HepG2 (cell line): ENCODE measurements around the gene RTF1. TPM values are rescaled to one million over a fixed set of nuclear protein-coding genes. Genes with fewer than 3 reads are reported as not detected.
A peak's percentile ranks its signal among the peaks of the same experiment; 100 is the strongest.

Experiments used
- ATF3 ChIP-seq: sonication (generic); formaldehyde crosslinking; IDR thresholded peaks from 2 replicates; pipeline ENCODE4 v1.4.0; 2020; ENCODE audit warnings: missing genetic modification reagents
- JUNB ChIP-seq: sonication (generic); formaldehyde crosslinking; IDR thresholded peaks from 2 replicates; pipeline ENCODE4 v1.8.0; 2022; ENCODE audit warnings: missing genetic modification reagents, mild to moderate bottlenecking, borderline replicate concordance
- KAT8 ChIP-seq: IDR thresholded peaks from 2 replicates; pipeline ENCODE4 v1.6.1; 2016; ENCODE audit warnings: missing genetic modification reagents, missing compliant biosample characterization
- KLF9 ChIP-seq: IDR thresholded peaks from 2 replicates; pipeline ENCODE4 v1.6.1; 2016; ENCODE audit warnings: low read depth
- MED1 ChIP-seq: sonication (generic); formaldehyde crosslinking; IDR thresholded peaks from 2 replicates; pipeline ENCODE4 v1.4.0; 2020; ENCODE audit warnings: missing genetic modification reagents
- PHF21A ChIP-seq: sonication (generic); formaldehyde crosslinking; IDR thresholded peaks from 2 replicates; pipeline ENCODE4 v1.5.0; 2020; ENCODE audit warnings: mild to moderate bottlenecking, missing genetic modification reagents
- POLR2AphosphoS5 ChIP-seq: IDR thresholded peaks from 2 replicates; pipeline ENCODE4 v1.6.1; 2012; ENCODE audit warnings: low read depth, low read length
- SNRNP70 ChIP-seq: fragments of 200-400 bp; formaldehyde crosslinking; IDR thresholded peaks from 2 replicates; pipeline ENCODE4 v1.6.1; 2017; ENCODE audit warnings: mild to moderate bottlenecking, low read depth, low read length, moderate library complexity
- SRSF9 ChIP-seq: fragments of 200-400 bp; formaldehyde crosslinking; IDR thresholded peaks from 2 replicates; pipeline ENCODE4 v1.6.1; 2018; ENCODE audit warnings: borderline replicate concordance, mild to moderate bottlenecking, low read depth, low read length; ENCODE audit not compliant: insufficient read depth, poor library complexity, severe bottlenecking
- SUZ12 ChIP-seq: fragments of 150-350 bp; IDR thresholded peaks from 2 replicates; pipeline ENCODE4 v1.6.1; 2014; ENCODE audit warnings: low read depth, low read length
- TBL1XR1 ChIP-seq: fragments of 150-350 bp; IDR thresholded peaks from 2 replicates; pipeline ENCODE4 v1.6.1; 2014; ENCODE audit warnings: borderline replicate concordance, low read length; ENCODE audit not compliant: partially characterized antibody
- U2AF1 ChIP-seq: fragments of 200-400 bp; formaldehyde crosslinking; optimal IDR thresholded peaks from 2 replicates; pipeline ENCODE3; 2017; ENCODE audit warnings: mild to moderate bottlenecking, low read depth, low read length
- U2AF2 ChIP-seq: fragments of 200-400 bp; formaldehyde crosslinking; IDR thresholded peaks from 2 replicates; pipeline ENCODE4 v1.6.1; 2017; ENCODE audit warnings: low read depth, mild to moderate bottlenecking, low read length
- ZFP36L2 ChIP-seq: sonication (generic); formaldehyde crosslinking; IDR thresholded peaks from 2 replicates; pipeline ENCODE4 v1.4.0; 2020; ENCODE audit warnings: missing genetic modification reagents
- ZNF143 ChIP-seq: sonication (generic); formaldehyde crosslinking; IDR thresholded peaks from 2 replicates; pipeline ENCODE4 v1.4.0; 2020; ENCODE audit warnings: missing genetic modification reagents
- ZNF354B ChIP-seq: sonication (generic); formaldehyde crosslinking; IDR thresholded peaks from 2 replicates; pipeline ENCODE4 v1.8.0; 2022; ENCODE audit warnings: mild to moderate bottlenecking, missing genetic modification reagents
- ZNF546 ChIP-seq: sonication (generic); formaldehyde crosslinking; conservative IDR thresholded peaks from 2 replicates; pipeline ENCODE4 v1.8.1; 2023; ENCODE audit warnings: mild to moderate bottlenecking, missing genetic modification reagents
- ZNF607 ChIP-seq: sonication (generic); formaldehyde crosslinking; IDR thresholded peaks from 2 replicates; pipeline ENCODE4 v1.5.1; 2020; ENCODE audit warnings: missing genetic modification reagents, mild to moderate bottlenecking, borderline replicate concordance
- ZNF780A ChIP-seq: sonication (generic); formaldehyde crosslinking; IDR thresholded peaks from 2 replicates; pipeline ENCODE4 v1.8.0; 2022; ENCODE audit warnings: mild to moderate bottlenecking, missing genetic modification reagents, moderate library complexity
- polyA plus RNA-seq, 8 experiments: library from polyadenylated mRNA; depleted of rRNA in 3 of 8; stranded (reverse) in 7 of 8; unstranded in 1 of 8; fragments of >200 nt; fragmentation: Illumina TruSeq in 4 of 8; extraction: Trizol in 4 of 8; gene quantifications; 2 replicates each; pipeline versions ENCODE4 v1.2.1 to v1.2.3, GENCODE V29; 2011 to 2016; ENCODE audit warnings: low read depth in 4 of 8, missing spikeins in 1 of 8, mixed read lengths in 1 of 8; ENCODE audit not compliant: insufficient read depth in 1 of 8
- total RNA-seq, 5 experiments: library from RNA; depleted of rRNA; stranded (reverse); fragments of >200 nt; fragmentation: Illumina TruSeq; extraction: Trizol; gene quantifications; 2 replicates each; pipeline ENCODE4 v1.2.3, GENCODE V29; 2016; ENCODE audit warnings: low read depth in 1 of 5
- TF ChIP-seq, protein P1 (sequence below): sonication (generic); formaldehyde crosslinking; IDR thresholded peaks from 2 replicates; pipeline ENCODE4 v1.8.1; 2023; ENCODE audit warnings: mild to moderate bottlenecking, missing genetic modification reagents
- TF ChIP-seq, protein P2 (sequence below): IDR thresholded peaks from 2 replicates; pipeline ENCODE4 v1.6.1; 2016
- TF ChIP-seq, protein P3 (sequence below): sonication (generic); formaldehyde crosslinking; IDR thresholded peaks from 2 replicates; pipeline ENCODE4 v1.4.0; 2020; ENCODE audit warnings: mild to moderate bottlenecking, low read depth, missing genetic modification reagents

RTF1 gene
- total and polyA plus RNA-seq, 2 of the 13 experiments (the other 11 are each of a cell fraction or from before 2014, with no cell fraction given), result 13.9 to 17.9 TPM

DNA sequence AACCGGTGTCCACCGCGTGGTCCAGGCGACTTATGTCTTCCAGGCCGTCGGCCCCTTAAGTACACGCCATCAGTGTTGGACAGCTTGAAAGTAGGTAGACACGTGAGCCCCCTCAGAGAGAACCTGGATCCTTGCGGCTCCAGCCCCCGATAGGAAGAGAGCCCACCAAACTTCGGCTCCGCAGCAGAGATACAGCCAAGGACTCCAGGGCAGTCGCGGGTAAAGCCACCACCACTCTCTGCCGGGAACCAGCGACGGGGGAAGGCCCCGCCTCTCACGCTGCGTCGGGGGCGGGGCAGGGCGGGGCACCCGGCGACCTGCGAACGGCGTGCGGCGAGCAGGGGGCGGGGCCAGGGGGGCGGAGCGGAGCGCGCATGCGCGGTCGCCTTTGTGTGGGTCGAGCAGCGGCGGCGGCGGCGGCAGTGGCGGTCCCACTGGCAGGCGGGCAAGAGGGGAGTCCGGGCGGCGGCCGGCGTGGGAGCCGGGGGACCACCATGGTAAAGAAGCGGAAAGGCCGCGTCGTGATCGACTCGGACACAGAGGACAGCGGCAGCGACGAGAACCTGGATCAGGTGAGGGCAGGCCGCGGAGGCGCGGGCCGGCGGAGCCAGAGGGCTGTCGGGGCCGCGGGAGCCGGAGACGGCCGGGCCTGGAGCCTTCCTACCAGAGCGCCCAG lies at the start of gene RTF1 (continued):
- no peak for TF ChIP-seq U2AF2
- TF ChIP-seq ZNF607, result 0 out of 2 replicates have a peak, but pooled peaks have one; percentile 11
- no peak; the same call in 1 of the 2 replicates for TF ChIP-seq JUNB (CRISPR knock-in tag)
- TF ChIP-seq ZNF143 (CRISPR knock-in tag), result no peak
- no peak for TF ChIP-seq PHF21A (CRISPR knock-in tag)
- no peak for TF ChIP-seq MED1
- TF ChIP-seq KLF9 (CRISPR knock-in tag), result no peak; the same call in 1 of the 2 replicates
- TF ChIP-seq SRSF9, result no peak
- no peak for TF ChIP-seq ZNF354B
- TF ChIP-seq, protein P1, sequence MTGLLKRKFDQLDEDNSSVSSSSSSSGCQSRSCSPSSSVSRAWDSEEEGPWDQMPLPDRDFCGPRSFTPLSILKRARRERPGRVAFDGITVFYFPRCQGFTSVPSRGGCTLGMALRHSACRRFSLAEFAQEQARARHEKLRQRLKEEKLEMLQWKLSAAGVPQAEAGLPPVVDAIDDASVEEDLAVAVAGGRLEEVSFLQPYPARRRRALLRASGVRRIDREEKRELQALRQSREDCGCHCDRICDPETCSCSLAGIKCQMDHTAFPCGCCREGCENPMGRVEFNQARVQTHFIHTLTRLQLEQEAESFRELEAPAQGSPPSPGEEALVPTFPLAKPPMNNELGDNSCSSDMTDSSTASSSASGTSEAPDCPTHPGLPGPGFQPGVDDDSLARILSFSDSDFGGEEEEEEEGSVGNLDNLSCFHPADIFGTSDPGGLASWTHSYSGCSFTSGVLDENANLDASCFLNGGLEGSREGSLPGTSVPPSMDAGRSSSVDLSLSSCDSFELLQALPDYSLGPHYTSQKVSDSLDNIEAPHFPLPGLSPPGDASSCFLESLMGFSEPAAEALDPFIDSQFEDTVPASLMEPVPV (CRISPR knock-in tag), result no peak
- TF ChIP-seq ZNF546 (CRISPR knock-in tag), result no peak
- no peak for TF ChIP-seq U2AF1
- peak; percentile 88 for TF ChIP-seq POLR2AphosphoS5
- TF ChIP-seq TBL1XR1, result no peak
- TF ChIP-seq ATF3 (CRISPR knock-in tag), result no peak; the same call in 1 of the 2 replicates
- peak; percentile 8; the same call in 1 of the 2 replicates for TF ChIP-seq KAT8 (CRISPR knock-in tag)
- no peak for TF ChIP-seq SNRNP70
- TF ChIP-seq, protein P2, sequence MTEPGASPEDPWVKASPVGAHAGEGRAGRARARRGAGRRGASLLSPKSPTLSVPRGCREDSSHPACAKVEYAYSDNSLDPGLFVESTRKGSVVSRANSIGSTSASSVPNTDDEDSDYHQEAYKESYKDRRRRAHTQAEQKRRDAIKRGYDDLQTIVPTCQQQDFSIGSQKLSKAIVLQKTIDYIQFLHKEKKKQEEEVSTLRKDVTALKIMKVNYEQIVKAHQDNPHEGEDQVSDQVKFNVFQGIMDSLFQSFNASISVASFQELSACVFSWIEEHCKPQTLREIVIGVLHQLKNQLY (CRISPR knock-in tag), result no peak
- no peak for TF ChIP-seq ZFP36L2 (CRISPR knock-in tag)
- TF ChIP-seq SUZ12, result no peak
- TF ChIP-seq ZNF780A (CRISPR knock-in tag), result no peak
- TF ChIP-seq, protein P3, sequence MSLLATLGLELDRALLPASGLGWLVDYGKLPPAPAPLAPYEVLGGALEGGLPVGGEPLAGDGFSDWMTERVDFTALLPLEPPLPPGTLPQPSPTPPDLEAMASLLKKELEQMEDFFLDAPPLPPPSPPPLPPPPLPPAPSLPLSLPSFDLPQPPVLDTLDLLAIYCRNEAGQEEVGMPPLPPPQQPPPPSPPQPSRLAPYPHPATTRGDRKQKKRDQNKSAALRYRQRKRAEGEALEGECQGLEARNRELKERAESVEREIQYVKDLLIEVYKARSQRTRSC (CRISPR knock-in tag), result 0 out of 2 replicates have a peak, but pooled peaks have one; percentile 22
